Body of pancreas (tissue), 4 donors: ENCODE results near the gene OR10V1. TPM values are rescaled to one million over a fixed set of nuclear protein-coding genes. Genes with fewer than 3 reads are reported as not detected.
"Not testable (repeated sequence)": the region's sequence is repeated elsewhere in the genome, so short reads cannot be mapped to it uniquely, and the experiment has no call there.

Source experiments
- ATAC-seq: fragments of 150-250 bp; one replicate; pipeline ENCODE4 v1.9.1; 2016
- DNase-seq, 4 donors: peaks; one replicate each; pipeline ENCODE4 v3.0.0-alpha.2; 2019
- H3K27ac ChIP-seq, 4 donors: fragments of 200-600 bp; sonication (generic); 1 replicate in 3 of 4; 2 replicates in 1 of 4; pipeline versions ENCODE4 v1.5.1 to v1.6.1; 2016 to 2019; ENCODE audit warnings: mild to moderate bottlenecking in 1 of 4, mixed read lengths in 1 of 4, moderate library complexity in 1 of 4
- H3K27me3 ChIP-seq, 2 donors: fragments of 200-600 bp; sonication (generic); one replicate each; pipeline ENCODE4 v1.6.0; 2016; ENCODE audit warnings: mild to moderate bottlenecking in 1 of 2
- H3K36me3 ChIP-seq, 2 donors: fragments of 200-600 bp; sonication (generic); replicated peaks in 1 of 2; 2 replicates each; pipeline ENCODE4 v1.5.1; 2016; ENCODE audit warnings: low read depth in 2 of 2; ENCODE audit not compliant: insufficient read depth in 1 of 2
- H3K4me1 ChIP-seq: fragments of 200-600 bp; sonication (generic); one replicate; pipeline ENCODE4 v1.6.0; 2016
- H3K4me3 ChIP-seq, 2 donors: fragments of 200-600 bp; sonication (generic); 1 replicate in 1 of 2; 2 replicates in 1 of 2; pipeline ENCODE4 v1.5.1; 2016 to 2019
- H3K9me3 ChIP-seq, 3 donors: fragments of 200-600 bp; sonication (generic); 1 replicate in 2 of 3; 2 replicates in 1 of 3; pipeline ENCODE4 v1.5.1; 2016
- CTCF ChIP-seq, 7 experiments: fragments of 450-650 bp in 4 of 7; fragments of 200-600 bp in 3 of 7; sonication (generic) in 3 of 7; IDR thresholded peaks; one replicate each; pipeline ENCODE4 v1.5.1; 2016 to 2019; ENCODE audit warnings: antibody characterized with exemption in 7 of 7
- POLR2A ChIP-seq, 3 donors: fragments of 450-650 bp; IDR thresholded peaks; one replicate each; pipeline ENCODE4 v1.6.1; 2016; ENCODE audit warnings: antibody characterized with exemption in 3 of 3, mild to moderate bottlenecking in 2 of 3
- WGBS, 2 donors: methylation state at CpG; one replicate each; pipeline ENCODE4 v1.1.5; 2017; 5-methylcytosine and 5-hydroxymethylcytosine counted together
- intact Hi-C: fragments of 100-400 bp; cut with DNase I; formaldehyde crosslinking; loops from one replicate; pipeline ENCODE4 v1.15.1; 2023
- total RNA-seq, 2 donors: library from RNA; depleted of rRNA; stranded (reverse); fragments of >200 nt; gene quantifications; one replicate each; pipeline ENCODE4 v1.1.0, GENCODE V29; 2016

Gene OR10V1
- total RNA-seq, 2 donors from 2014 or later: not detected

GRCh38 chr11:59706518-59707285, 6.9 kb downstream of the OR10V1 start:
- DNase-seq (peak in 2 of 4 donors; percentile 3 to 7), ATAC-seq (no peak)
- H3K36me3 ChIP-seq: no peaks in the 10 kb centered on the region
- no peaks in the 10 kb centered on the region for H3K9me3 ChIP-seq
- no peaks in the 10 kb centered on the region for H3K4me1 ChIP-seq
- H3K4me3 ChIP-seq: no peak overlapping the region
- WGBS, 2 donors: 68 to 75% methylated on average over 5 of the region's 5 CpGs
- TF ChIP-seq CTCF (IDR thresholded peaks at IDR 0.05) (no peak), POLR2A (IDR thresholded peaks at IDR 0.05) (no peak)
- H3K27me3 ChIP-seq: no peaks in the 10 kb centered on the region
- intact Hi-C loops: no loop called here
- H3K27ac ChIP-seq: no peak overlapping the region

DNA sequence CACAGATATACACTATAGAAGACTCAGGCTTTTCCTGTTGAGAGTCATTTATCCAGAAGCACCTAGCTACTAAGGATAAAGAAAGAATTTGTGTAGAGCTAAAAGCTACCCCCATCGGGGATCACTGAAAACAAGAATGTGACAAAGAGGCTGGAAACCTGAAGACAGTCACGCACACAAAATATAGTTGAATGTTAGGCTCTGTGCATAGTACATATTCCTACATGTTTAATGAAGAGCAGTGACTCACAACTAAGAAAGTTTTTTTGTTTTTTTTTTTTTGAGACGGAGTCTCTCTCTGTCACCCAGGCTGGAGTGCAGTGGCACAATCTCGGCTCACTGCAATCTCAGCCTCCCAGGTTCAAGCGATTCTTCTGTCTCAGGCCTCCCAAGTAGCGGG, 8.4 kb downstream of the OR10V1 start:
- Histone ChIP-seq H3K4me1 (no peaks in the 10 kb centered on the region), H3K27me3 (no peaks in the 10 kb centered on the region), H3K36me3 (no peaks in the 10 kb centered on the region), H3K27ac (no peak overlapping the region), H3K4me3 (no peak overlapping the region), H3K9me3 (no peaks in the 10 kb centered on the region)
- intact Hi-C loops: no loop called here
- TF ChIP-seq POLR2A (IDR thresholded peaks at IDR 0.05) (no peak), CTCF (IDR thresholded peaks at IDR 0.05) (no peak)
- 83 to 87% methylated on average over 6 of the region's 6 CpGs for WGBS, 2 donors
- ATAC-seq: no peak
- no peak for DNase-seq

DNA sequence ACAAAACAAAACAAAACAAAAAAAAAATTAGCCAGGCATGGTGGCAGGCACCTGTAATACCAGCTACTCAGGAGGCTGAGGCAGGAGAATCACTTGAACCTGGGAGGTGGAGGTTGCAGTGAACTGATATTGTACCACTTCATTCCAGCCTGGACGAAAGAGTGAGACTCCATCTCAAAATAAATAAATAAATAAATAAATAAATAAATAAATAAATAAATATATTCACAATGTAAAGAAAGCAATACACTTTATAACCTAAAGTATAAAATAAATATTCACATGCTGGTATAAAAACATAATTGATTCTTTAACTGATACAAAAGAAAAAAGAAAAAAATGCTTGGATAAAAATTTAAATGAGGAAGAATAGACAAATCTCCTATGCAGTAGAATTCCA, 10.1 kb downstream of the OR10V1 start:
- H3K36me3 ChIP-seq, H3K27ac ChIP-seq, ATAC-seq, H3K4me3 ChIP-seq, intact Hi-C loops, DNase-seq, H3K9me3 ChIP-seq, H3K4me1 ChIP-seq, H3K27me3 ChIP-seq: not testable (repeated sequence)
- WGBS, 2 donors: 79 to 100% methylated on average over 1 of the region's 1 CpG

DNA sequence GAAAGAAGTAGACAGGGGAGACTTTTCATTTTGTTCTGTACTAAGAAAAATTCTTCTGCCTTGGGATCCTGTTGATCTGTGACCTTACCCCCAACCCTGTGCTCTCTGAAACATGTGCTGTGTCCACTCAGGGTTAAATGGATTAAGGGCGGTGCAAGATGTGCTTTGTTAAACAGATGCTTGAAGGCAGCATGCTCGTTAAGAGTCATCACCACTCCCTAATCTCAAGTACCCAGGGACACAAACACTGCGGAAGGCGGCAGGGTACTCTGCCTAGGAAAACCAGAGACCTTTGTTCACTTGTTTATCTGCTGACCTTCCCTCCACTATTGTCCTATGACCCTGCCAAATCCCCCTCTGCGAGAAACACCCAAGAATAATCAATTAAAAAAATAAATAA, 13.5 kb downstream of the OR10V1 start:
- H3K4me3 ChIP-seq, H3K4me1 ChIP-seq, H3K27me3 ChIP-seq, intact Hi-C loops, H3K36me3 ChIP-seq, H3K27ac ChIP-seq, DNase-seq, H3K9me3 ChIP-seq, ATAC-seq: not testable (repeated sequence)
- 55 to 72% methylated on average over 4 of the region's 5 CpGs for WGBS, 2 donors

- Histone ChIP-seq H3K4me3 (no peak overlapping the region), H3K27ac (no peak overlapping the region), H3K9me3 (no peaks in the 10 kb centered on the region), H3K4me1 (no peaks in the 10 kb centered on the region), H3K36me3 (no peaks in the 10 kb centered on the region), H3K27me3 (no peaks in the 10 kb centered on the region)
- DNase-seq: no peak
- intact Hi-C loops: no loop called here
- no peak for ATAC-seq
- TF ChIP-seq CTCF (IDR thresholded peaks at IDR 0.05) (no peak), POLR2A (IDR thresholded peaks at IDR 0.05) (no peak)
Measured at GRCh38 chr11:59698506-59698905, 15.1 kb downstream of the OR10V1 start.

DNA sequence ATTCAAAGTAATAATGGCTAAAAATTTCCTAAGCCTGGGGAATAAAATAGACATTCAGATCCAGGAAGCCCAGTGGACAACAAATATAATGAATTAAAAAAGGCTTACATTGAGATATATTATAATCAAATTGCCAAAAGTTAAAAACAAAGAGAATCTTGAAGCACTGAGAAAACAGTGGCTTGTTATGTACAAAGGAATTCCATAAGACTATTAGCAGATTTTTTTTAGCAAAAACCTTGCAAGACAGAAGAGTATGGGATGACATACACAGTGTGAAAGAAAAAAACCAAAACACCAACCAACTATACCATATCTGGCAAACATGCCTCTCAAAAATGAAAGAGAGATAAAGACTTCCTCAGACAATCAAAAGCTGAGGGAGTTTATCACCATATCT, 20.7 kb downstream of the OR10V1 start:
- intact Hi-C loops: no loop called here

More for the DNA sequence above, 20.7 kb downstream of the OR10V1 start:
- DNase-seq (no peak), ATAC-seq (no peak)
- Histone ChIP-seq H3K9me3 (peaks cover 0 to 6% (median 0%) of the 10 kb centered on the region in 3 donors), H3K27ac (no peak overlapping the region), H3K36me3 (no peaks in the 10 kb centered on the region), H3K27me3 (no peaks in the 10 kb centered on the region), H3K4me1 (no peaks in the 10 kb centered on the region), H3K4me3 (no peak overlapping the region)
- no peak for TF ChIP-seq POLR2A (IDR thresholded peaks at IDR 0.05)
- TF ChIP-seq CTCF (IDR thresholded peaks at IDR 0.05): no peak
